Transverse colon (tissue), 4 donors: ENCODE measurements around the gene ATP8B4. TPM values are rescaled to one million over a fixed set of nuclear protein-coding genes. Genes with fewer than 3 reads are reported as not detected.
"Not testable (repeated sequence)": the region's sequence is repeated elsewhere in the genome, so short reads cannot be mapped to it uniquely, and the experiment has no call there.

Experiments
- DNase-seq: peaks from one replicate; pipeline ENCODE4 v3.0.0-alpha.2; 2019
- H3K27ac ChIP-seq, 4 donors: fragments of 200-600 bp; sonication (generic); 2 replicates each; pipeline ENCODE4 v1.5.1; 2016 to 2018; ENCODE audit warnings: inconsistent platforms in 4 of 4
- H3K27me3 ChIP-seq: fragments of 200-600 bp; sonication (generic); 2 replicates; pipeline ENCODE4 v1.5.1; 2017; ENCODE audit warnings: inconsistent platforms
- H3K36me3 ChIP-seq, 4 donors: fragments of 200-600 bp; sonication (generic); 2 replicates each; pipeline ENCODE4 v1.5.1; 2017 to 2019; ENCODE audit warnings: inconsistent platforms in 4 of 4
- H3K4me1 ChIP-seq, 4 donors: fragments of 200-600 bp; sonication (generic); 2 replicates each; pipeline ENCODE4 v1.5.1; 2017 to 2020; ENCODE audit warnings: inconsistent platforms in 4 of 4
- H3K4me3 ChIP-seq, 4 donors: fragments of 200-600 bp; sonication (generic); 1 replicate in 1 of 4; 2 replicates in 3 of 4; pipeline versions ENCODE4 v1.5.1 to v1.6.1; 2017 to 2019; ENCODE audit warnings: inconsistent platforms in 4 of 4
- H3K9me3 ChIP-seq, 2 donors: fragments of 200-600 bp; sonication (generic); 2 replicates each; pipeline ENCODE4 v1.5.1; 2017 to 2019; ENCODE audit warnings: inconsistent platforms in 2 of 2
- EP300 ChIP-seq: sonication (generic); formaldehyde crosslinking; IDR thresholded peaks from one replicate; pipeline ENCODE4 v1.6.1; 2017; ENCODE audit warnings: antibody characterized with exemption, low read depth
- POLR2A ChIP-seq: fragments of 450-650 bp; IDR thresholded peaks from one replicate; pipeline ENCODE4 v1.6.1; 2016; ENCODE audit warnings: antibody characterized with exemption, mild to moderate bottlenecking, moderate library complexity
- POLR2AphosphoS5 ChIP-seq, 3 donors: sonication (generic); formaldehyde crosslinking; IDR thresholded peaks; one replicate each; pipeline ENCODE4 v1.6.1; 2016; ENCODE audit warnings: antibody characterized with exemption in 3 of 3
- WGBS, 2 donors: methylation state at CpG; one replicate each; pipeline ENCODE4 v1.1.5; 2018; ENCODE audit warnings: low coverage in 1 of 2; 5-methylcytosine and 5-hydroxymethylcytosine counted together
- in situ Hi-C, 4 donors: fragments of 200-750 bp; cut with MboI; loops; one replicate each; pipeline versions ENCODE4 v1.15.0 to v1.15.1; 2017; ENCODE audit warnings: low sequenced_read_pairs in 3 of 4, low pct_ligation_motif_present in 1 of 4, low pct_unique_long_range_greater_than_20kb in 1 of 4
- intact Hi-C: fragments of 100-400 bp; cut with DNase I; formaldehyde crosslinking; loops from one replicate; pipeline ENCODE4 v1.15.1; 2023; ENCODE audit warnings: low total_unique reads
- total RNA-seq, 4 donors: library from RNA; depleted of rRNA; stranded (reverse); fragments of >200 nt; gene quantifications; one replicate each; pipeline ENCODE4 v1.1.0, GENCODE V29; 2016
- TF ChIP-seq, protein P1 (sequence below), 5 experiments: fragments of 200-600 bp in 3 of 5; fragments of 450-650 bp in 2 of 5; sonication (generic) in 3 of 5; IDR thresholded peaks; 1 replicate in 2 of 5; 2 replicates in 3 of 5; pipeline ENCODE4 v1.5.1; 2016 to 2017; ENCODE audit warnings: antibody characterized with exemption in 5 of 5, inconsistent platforms in 3 of 5, mild to moderate bottlenecking in 2 of 5, moderate library complexity in 1 of 5

ATP8B4 gene
- total RNA-seq, 4 donors from 2014 or later: 6.2 to 26.2 (median 8.5) TPM

DNA sequence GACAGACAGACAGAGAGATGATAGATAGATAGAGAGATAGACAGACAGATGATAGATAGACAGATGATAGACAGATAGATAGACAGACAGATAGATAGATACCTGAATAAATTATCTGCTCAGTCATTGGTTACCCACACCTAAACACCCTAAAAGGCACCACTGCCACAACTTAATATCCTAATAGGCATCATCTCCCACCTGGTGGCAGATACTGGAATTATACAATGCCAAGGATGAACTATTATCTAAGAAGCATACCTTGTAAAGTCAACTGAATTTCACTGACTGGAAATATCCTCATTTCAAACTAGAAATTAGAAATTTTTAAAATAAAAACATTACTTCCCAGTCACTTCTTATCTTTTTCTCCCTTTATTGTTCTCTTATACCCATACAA lies 19.4 kb upstream of the ATP8B4 start:
- DNase-seq: no peak
- no peaks in the 10 kb centered on the region for H3K27me3 ChIP-seq
- no peaks in the 10 kb centered on the region for H3K36me3 ChIP-seq
- intact Hi-C loops (loop anchor here (10.0 kb wide), 1 partner anchor 904 kb away; no protein-coding TSS in a partner anchor), in situ Hi-C loops (loop anchor here (25.0 kb wide), 4 partner anchors 726 to 1276 kb away; partner anchors contain the start of gene FGF7 (in 1 of the 4))
- TF ChIP-seq EP300: no peak
- TF ChIP-seq POLR2AphosphoS5 (IDR thresholded peaks at IDR 0.05): no peak
- no peak for TF ChIP-seq POLR2A
- H3K4me3 ChIP-seq: no peak overlapping the region
- H3K9me3 ChIP-seq: no peaks in the 10 kb centered on the region
- no peak overlapping the region for H3K27ac ChIP-seq
- no peaks in the 10 kb centered on the region for H3K4me1 ChIP-seq

DNA sequence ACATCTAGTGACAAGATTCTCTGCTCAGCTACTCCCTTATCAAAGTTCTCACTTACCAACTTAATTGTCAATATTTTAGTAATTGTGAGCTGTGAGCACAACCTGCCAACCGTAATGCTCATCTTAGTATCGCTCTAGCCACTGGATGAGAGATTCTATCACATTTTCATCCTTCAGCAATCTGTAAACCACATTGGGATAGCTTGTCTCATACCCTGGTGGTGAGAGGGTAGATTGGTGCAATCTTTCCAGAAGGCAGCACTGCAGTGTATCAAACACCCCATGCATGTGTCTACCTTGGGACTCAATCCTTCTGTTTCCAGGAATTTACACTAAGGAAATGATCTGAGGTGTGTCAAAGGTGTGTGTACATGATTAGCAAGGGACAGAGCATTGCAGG lies 18.9 kb upstream of the ATP8B4 start:
- no peaks in the 10 kb centered on the region for H3K36me3 ChIP-seq
- no peak overlapping the region for H3K27ac ChIP-seq
- no peak overlapping the region for H3K4me3 ChIP-seq
- no peaks in the 10 kb centered on the region for H3K4me1 ChIP-seq
- WGBS, 2 donors: 90 to 92% methylated on average over 2 of the region's 2 CpGs
- H3K9me3 ChIP-seq: no peaks in the 10 kb centered on the region
- TF ChIP-seq POLR2AphosphoS5 (IDR thresholded peaks at IDR 0.05): no peak
- TF ChIP-seq, protein P1, sequence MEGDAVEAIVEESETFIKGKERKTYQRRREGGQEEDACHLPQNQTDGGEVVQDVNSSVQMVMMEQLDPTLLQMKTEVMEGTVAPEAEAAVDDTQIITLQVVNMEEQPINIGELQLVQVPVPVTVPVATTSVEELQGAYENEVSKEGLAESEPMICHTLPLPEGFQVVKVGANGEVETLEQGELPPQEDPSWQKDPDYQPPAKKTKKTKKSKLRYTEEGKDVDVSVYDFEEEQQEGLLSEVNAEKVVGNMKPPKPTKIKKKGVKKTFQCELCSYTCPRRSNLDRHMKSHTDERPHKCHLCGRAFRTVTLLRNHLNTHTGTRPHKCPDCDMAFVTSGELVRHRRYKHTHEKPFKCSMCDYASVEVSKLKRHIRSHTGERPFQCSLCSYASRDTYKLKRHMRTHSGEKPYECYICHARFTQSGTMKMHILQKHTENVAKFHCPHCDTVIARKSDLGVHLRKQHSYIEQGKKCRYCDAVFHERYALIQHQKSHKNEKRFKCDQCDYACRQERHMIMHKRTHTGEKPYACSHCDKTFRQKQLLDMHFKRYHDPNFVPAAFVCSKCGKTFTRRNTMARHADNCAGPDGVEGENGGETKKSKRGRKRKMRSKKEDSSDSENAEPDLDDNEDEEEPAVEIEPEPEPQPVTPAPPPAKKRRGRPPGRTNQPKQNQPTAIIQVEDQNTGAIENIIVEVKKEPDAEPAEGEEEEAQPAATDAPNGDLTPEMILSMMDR (IDR thresholded peaks at IDR 0.05): no peak
- intact Hi-C loops: loop anchor here (10.0 kb wide), 1 partner anchor 903 kb away; no protein-coding TSS in a partner anchor
- no peak for DNase-seq
- in situ Hi-C loops: loop anchor here (25.0 kb wide), 4 partner anchors 726 to 1276 kb away; partner anchors contain the start of gene FGF7 (in 1 of the 4)
- no peaks in the 10 kb centered on the region for H3K27me3 ChIP-seq

DNA sequence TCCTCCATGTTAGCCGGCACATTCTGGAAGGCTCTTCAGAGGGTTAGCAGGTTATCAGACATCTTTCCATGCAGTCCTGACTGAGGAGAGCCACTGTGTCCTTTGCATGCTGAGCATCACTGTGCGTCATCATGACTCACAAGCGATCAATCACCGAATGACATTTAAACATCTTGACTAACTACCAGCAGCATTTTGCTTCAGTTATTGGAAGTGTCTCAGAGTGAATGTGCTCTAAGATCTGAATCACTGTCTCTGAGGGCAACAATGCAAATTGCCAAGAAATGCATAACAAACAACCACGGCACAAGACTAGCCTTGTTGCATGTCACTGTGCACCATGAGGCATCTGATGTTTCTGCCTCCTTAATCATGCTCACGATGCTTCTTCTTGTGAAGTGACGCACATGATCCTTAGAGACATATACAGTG lies 18.3 kb upstream of the ATP8B4 start:
- DNase-seq: no peak
- Histone ChIP-seq H3K4me1 (no peaks in the 10 kb centered on the region), H3K36me3 (no peaks in the 10 kb centered on the region), H3K27ac (no peak overlapping the region), H3K9me3 (no peaks in the 10 kb centered on the region), H3K4me3 (no peak overlapping the region), H3K27me3 (no peaks in the 10 kb centered on the region)
- TF ChIP-seq POLR2AphosphoS5 (IDR thresholded peaks at IDR 0.05) (no peak), POLR2A (no peak), EP300 (no peak)
- in situ Hi-C loops: loop anchor here (25.0 kb wide), 4 partner anchors 725 to 1275 kb away; partner anchors contain the start of gene FGF7 (in 1 of the 4)
- intact Hi-C loops: loop anchor here (10.0 kb wide), 1 partner anchor 903 kb away; no protein-coding TSS in a partner anchor
- WGBS, 2 donors: 73 to 79% methylated on average over 3 to 7 of the region's 7 CpGs

DNA sequence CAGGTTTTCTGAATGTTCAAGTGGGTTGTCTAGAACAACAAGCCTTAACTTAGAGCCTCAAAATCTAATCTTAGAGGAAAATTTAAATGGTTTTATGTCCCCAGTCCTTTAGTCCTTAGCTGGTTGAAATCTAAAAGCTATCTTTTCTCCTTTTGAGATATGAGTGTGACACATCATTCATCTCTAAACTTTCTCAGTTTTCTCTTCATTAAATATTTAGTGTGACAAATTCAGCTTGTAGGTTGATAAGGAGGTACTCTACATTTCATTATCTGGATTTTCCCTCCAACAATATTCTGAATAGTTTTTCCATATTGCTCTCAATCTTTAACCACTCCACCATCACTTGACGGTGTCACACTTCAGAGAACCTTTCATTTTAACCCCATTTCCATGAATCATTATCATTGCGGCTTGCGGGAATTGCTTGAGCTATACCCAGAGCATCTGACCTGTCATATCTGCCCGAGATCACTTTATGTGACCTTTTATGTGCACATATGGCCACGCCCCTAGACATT lies 16.1 kb upstream of the ATP8B4 start:
- peak overlapping the region in 3 of 4 donors; percentile 14 to 73 (median 54) for H3K27ac ChIP-seq
- H3K9me3 ChIP-seq: no peaks in the 10 kb centered on the region
- no peaks in the 10 kb centered on the region for H3K36me3 ChIP-seq
- H3K27me3 ChIP-seq: no peaks in the 10 kb centered on the region
- in situ Hi-C loops: loop anchor here (25.0 kb wide), 4 partner anchors 723 to 1273 kb away; partner anchors contain the start of gene FGF7 (in 1 of the 4)
- no peaks in the 10 kb centered on the region for H3K4me1 ChIP-seq
- TF ChIP-seq POLR2AphosphoS5 (IDR thresholded peaks at IDR 0.05): no peak
- TF ChIP-seq EP300: no peak
- TF ChIP-seq, protein P1 (IDR thresholded peaks at IDR 0.05): no peak
- no peak for TF ChIP-seq POLR2A
- no peak for DNase-seq
- no peak overlapping the region for H3K4me3 ChIP-seq
- intact Hi-C loops: loop anchor here (10.0 kb wide), 1 partner anchor 900 kb away; no protein-coding TSS in a partner anchor
- 58 to 64% methylated on average over 3 to 5 of the region's 5 CpGs for WGBS, 2 donors

DNA sequence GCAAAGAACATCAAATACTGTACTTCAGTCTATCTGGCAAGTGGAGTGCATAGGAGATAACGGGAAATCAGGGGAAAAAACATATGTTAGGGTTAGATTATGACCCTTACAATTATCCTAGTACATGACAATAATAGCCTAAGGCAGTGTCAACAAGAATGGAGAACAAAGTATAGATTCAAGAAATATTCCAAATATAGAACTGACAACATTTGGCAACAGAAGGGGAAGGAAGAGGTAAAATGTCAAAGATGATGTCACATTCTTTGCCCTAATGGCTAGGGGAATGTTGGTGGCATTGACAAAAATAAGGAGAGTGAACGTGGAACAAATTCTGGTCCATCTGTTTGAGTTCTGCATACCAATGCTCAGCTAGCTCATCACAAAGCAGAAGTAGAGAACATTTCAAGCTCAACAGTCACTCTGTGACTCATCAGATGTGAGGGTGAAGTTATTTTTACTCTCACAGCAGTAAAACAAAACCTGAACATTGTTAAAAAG lies 15.5 kb upstream of the ATP8B4 start:
- Histone ChIP-seq H3K9me3 (no peaks in the 10 kb centered on the region), H3K4me1 (no peaks in the 10 kb centered on the region), H3K27ac (peak overlapping the region in 3 of 4 donors; percentile 14 to 73 (median 54)), H3K27me3 (no peaks in the 10 kb centered on the region), H3K4me3 (no peak overlapping the region), H3K36me3 (no peaks in the 10 kb centered on the region)
- no peak for DNase-seq
- 12 to 15% methylated on average over 2 of the region's 2 CpGs for WGBS, 2 donors
- in situ Hi-C loops: loop anchor here (25.0 kb wide), 4 partner anchors 722 to 1272 kb away; partner anchors contain the start of gene FGF7 (in 1 of the 4)
- TF ChIP-seq POLR2AphosphoS5 (IDR thresholded peaks at IDR 0.05): peak in 1 of 3 donors; percentile 35
- TF ChIP-seq EP300: no peak
- intact Hi-C loops: loop anchor here (10.0 kb wide), 1 partner anchor 900 kb away; no protein-coding TSS in a partner anchor

DNA sequence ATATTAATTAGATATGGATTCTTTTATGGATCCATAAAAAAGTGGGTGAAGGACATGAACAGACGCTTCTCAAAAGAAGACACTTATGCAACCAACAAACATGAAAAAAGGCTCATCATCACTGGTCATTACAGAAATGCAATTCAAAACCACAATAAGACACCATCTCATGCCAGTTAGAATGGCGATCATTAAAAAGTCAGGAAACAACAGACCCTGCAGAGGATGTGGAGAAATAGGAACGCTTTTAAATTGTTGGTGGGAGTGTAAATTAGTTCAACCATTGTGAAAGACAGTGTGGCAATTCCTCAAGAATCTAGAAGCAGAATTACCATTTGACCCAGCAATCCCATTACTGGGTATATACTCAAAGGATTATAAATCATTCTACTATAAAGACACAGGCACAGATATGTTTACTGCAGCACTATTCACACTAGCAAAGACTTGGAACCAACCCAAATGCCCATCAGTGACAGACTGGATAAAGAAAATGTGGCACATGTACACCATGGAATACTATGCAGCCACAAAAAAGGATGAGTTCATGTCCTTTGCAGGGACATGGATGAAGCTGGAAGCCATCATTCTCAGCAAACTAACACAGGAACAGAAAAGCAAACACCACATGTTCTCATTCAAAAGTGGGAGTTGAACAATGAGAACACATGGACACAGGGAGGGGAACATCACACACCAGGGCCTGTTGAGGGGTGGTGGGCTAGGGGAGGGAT lies 13.4 kb upstream of the ATP8B4 start:
- 80 to 90% methylated on average over 2 to 3 of the region's 3 CpGs for WGBS, 2 donors
- H3K4me3 ChIP-seq, H3K36me3 ChIP-seq, H3K4me1 ChIP-seq, H3K9me3 ChIP-seq, DNase-seq, H3K27me3 ChIP-seq, H3K27ac ChIP-seq: not testable (repeated sequence)
- intact Hi-C loops: loop anchor here (10.0 kb wide), 1 partner anchor 898 kb away; no protein-coding TSS in a partner anchor
- in situ Hi-C loops: loop anchor here (25.0 kb wide), 4 partner anchors 720 to 1270 kb away; partner anchors contain the start of gene FGF7 (in 1 of the 4)
